ENCODE data around the gene CD300H.

The CD300H gene

DNA sequence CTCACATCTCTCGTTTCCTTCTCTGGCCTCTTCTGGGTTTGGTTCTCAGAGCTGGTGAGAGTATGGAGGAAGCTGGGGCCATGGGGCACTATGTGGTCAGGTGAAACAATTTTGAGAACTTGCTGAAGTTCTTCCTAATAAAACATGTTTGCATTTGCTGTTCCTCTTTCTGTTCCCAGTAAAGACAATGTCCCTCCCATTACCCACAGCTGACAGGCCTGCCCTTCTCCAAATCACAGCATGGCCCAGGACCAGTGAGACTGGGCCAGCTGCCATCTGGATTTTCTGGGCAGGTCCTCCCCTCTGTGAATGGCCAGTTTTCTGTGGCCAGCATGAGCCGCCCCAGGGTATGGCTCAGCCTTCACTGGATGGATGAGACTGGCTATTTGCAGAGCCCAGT, at the start of gene CD300H:
Gene CD300H (minus strand): TSS at position 113 of the 400 bp plus-strand sequence.
- no peaks in the 10 kb centered on the region for H3K4me1 ChIP-seq (ENCODE audit: control insufficient read depth, insufficient read depth, low read length)
- no peaks in the 10 kb centered on the region for H3K9me3 ChIP-seq (ENCODE audit: control insufficient read depth, low read length)
- H3K27me3 ChIP-seq (ENCODE audit: control insufficient read depth, insufficient read depth, low read length) = no peaks in the 10 kb centered on the region
- no peak within 1 kb of the TSS for H3K9ac ChIP-seq (ENCODE audit: low read length)
- H3K4me3 ChIP-seq (ENCODE audit: low read length) = no peak within 1 kb of the TSS
- H3K36me3 ChIP-seq (ENCODE audit: control insufficient read depth, insufficient read depth, low read length) = no peaks in the 10 kb centered on the region

GRCh38 chr17:74616696-74617095, 49.4 kb upstream of the CD300H start:
- Histone ChIP-seq H3K4me1 (ENCODE audit: control insufficient read depth, insufficient read depth, low read length) (no peaks in the 10 kb centered on the region), H3K36me3 (ENCODE audit: control insufficient read depth, insufficient read depth, low read length) (no peaks in the 10 kb centered on the region), H3K9me3 (ENCODE audit: control insufficient read depth, low read length) (no peaks in the 10 kb centered on the region), H3K4me3 (ENCODE audit: low read length) (no peak overlapping the region), H3K9ac (ENCODE audit: low read length) (no peak overlapping the region), H3K27me3 (ENCODE audit: control insufficient read depth, insufficient read depth, low read length) (peaks cover 2% of the 10 kb centered on the region)

DNA sequence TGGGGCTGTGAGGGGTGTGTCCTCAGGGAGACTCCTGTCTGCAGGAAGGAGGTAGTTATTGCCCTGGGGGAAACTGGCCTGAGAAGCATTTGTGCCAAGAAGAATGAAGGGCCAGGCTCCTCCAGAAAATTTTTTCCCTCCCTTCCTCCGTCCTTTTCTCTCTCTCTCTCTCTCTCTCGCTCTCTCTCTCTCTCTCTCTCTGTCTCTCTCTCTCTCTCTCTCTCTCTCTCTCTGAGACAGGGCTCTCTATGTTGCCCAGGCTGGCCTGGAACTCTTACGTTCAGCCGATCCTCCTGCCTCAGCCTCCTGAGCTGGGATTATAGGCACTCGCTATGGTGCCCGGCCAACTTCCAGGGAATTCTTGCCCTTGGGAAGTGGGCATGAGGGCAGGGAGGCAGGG, 44.7 kb upstream of the CD300H start:
- Histone ChIP-seq H3K36me3 (ENCODE audit: control insufficient read depth, insufficient read depth, low read length) (no peaks in the 10 kb centered on the region), H3K4me3 (ENCODE audit: low read length) (no peak overlapping the region), H3K9ac (ENCODE audit: low read length) (no peak overlapping the region), H3K27me3 (ENCODE audit: control insufficient read depth, insufficient read depth, low read length) (peaks cover 8% of the 10 kb centered on the region), H3K9me3 (ENCODE audit: control insufficient read depth, low read length) (no peaks in the 10 kb centered on the region), H3K4me1 (ENCODE audit: control insufficient read depth, insufficient read depth, low read length) (no peaks in the 10 kb centered on the region)

DNA sequence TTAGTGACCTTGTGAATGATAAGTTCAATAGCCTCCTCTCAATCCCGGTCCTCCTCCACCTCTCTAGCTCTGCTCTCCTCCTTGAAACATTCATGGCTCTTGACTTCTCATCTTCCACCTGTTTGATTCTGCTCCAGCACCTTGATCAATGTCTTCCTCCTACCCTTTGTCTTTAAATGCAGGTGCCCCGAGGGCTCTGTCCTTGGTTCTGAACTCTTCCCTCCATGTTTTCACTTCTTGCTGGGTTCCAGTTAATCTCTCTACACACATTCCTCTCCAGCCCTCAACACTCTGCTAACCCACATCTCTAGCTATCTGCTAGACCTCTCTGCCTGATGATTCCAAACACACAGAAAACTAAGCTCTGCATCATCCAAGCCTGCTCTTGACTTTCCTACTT, 42.8 kb upstream of the CD300H start:
- Histone ChIP-seq H3K36me3 (ENCODE audit: control insufficient read depth, insufficient read depth, low read length) (no peaks in the 10 kb centered on the region), H3K9me3 (ENCODE audit: control insufficient read depth, low read length) (no peaks in the 10 kb centered on the region), H3K27me3 (ENCODE audit: control insufficient read depth, insufficient read depth, low read length) (peaks cover 8% of the 10 kb centered on the region), H3K9ac (ENCODE audit: low read length) (no peak overlapping the region), H3K4me1 (ENCODE audit: control insufficient read depth, insufficient read depth, low read length) (peaks cover 3% of the 10 kb centered on the region), H3K4me3 (ENCODE audit: low read length) (no peak overlapping the region)

- no peaks in the 10 kb centered on the region for H3K9me3 ChIP-seq (ENCODE audit: control insufficient read depth, low read length)
- H3K4me3 ChIP-seq (ENCODE audit: low read length) = no peak overlapping the region
- no peaks in the 10 kb centered on the region for H3K36me3 ChIP-seq (ENCODE audit: control insufficient read depth, insufficient read depth, low read length)
- H3K27me3 ChIP-seq (ENCODE audit: control insufficient read depth, insufficient read depth, low read length) = peaks cover 8% of the 10 kb centered on the region
- H3K9ac ChIP-seq (ENCODE audit: low read length) = no peak overlapping the region
- H3K4me1 ChIP-seq (ENCODE audit: control insufficient read depth, insufficient read depth, low read length) = peaks cover 4% of the 10 kb centered on the region
Measured at GRCh38 chr17:74608511-74608910, 41.2 kb upstream of the CD300H start.

GRCh38 chr17:74607221-74607620, 39.9 kb upstream of the CD300H start:
- peaks cover 4% of the 10 kb centered on the region for H3K4me1 ChIP-seq (ENCODE audit: control insufficient read depth, insufficient read depth, low read length)
- no peak overlapping the region for H3K9ac ChIP-seq (ENCODE audit: low read length)
- H3K4me3 ChIP-seq (ENCODE audit: low read length) = no peak overlapping the region
- H3K9me3 ChIP-seq (ENCODE audit: control insufficient read depth, low read length) = no peaks in the 10 kb centered on the region
- no peaks in the 10 kb centered on the region for H3K36me3 ChIP-seq (ENCODE audit: control insufficient read depth, insufficient read depth, low read length)
- H3K27me3 ChIP-seq (ENCODE audit: control insufficient read depth, insufficient read depth, low read length) = peaks cover 8% of the 10 kb centered on the region

DNA sequence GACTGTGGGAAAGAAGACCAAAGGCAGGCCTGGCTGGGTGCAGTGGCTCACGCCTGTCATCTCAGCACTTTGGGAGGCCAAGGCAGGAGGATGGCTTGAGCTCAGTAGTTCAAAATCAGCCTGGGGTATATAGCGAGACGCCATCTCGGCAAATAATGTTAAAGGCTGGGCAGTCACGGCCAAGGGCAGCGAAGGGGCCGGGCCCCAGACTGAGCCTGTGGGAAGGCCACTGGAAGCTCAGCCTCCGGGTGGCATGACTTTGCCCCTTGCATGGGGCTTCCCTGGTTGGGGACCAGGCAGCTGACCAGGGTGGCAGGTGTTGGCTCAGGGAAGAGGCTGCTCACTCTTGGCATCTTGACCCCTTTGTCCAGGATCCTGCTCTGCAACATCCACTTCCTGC, 38.7 kb upstream of the CD300H start:
- no peak overlapping the region for H3K4me3 ChIP-seq (ENCODE audit: low read length)
- no peak overlapping the region for H3K9ac ChIP-seq (ENCODE audit: low read length)
- H3K36me3 ChIP-seq (ENCODE audit: control insufficient read depth, insufficient read depth, low read length) = no peaks in the 10 kb centered on the region
- peaks cover 4% of the 10 kb centered on the region for H3K27me3 ChIP-seq (ENCODE audit: control insufficient read depth, insufficient read depth, low read length)
- H3K4me1 ChIP-seq (ENCODE audit: control insufficient read depth, insufficient read depth, low read length) = peaks cover 4% of the 10 kb centered on the region
- H3K9me3 ChIP-seq (ENCODE audit: control insufficient read depth, low read length) = no peaks in the 10 kb centered on the region

GRCh38 chr17:74605361-74605760, 38.1 kb upstream of the CD300H start:
- Histone ChIP-seq H3K27me3 (ENCODE audit: control insufficient read depth, insufficient read depth, low read length) (peaks cover 8% of the 10 kb centered on the region), H3K9ac (ENCODE audit: low read length) (no peak overlapping the region), H3K4me3 (ENCODE audit: low read length) (no peak overlapping the region), H3K9me3 (ENCODE audit: control insufficient read depth, low read length) (no peaks in the 10 kb centered on the region), H3K36me3 (ENCODE audit: control insufficient read depth, insufficient read depth, low read length) (no peaks in the 10 kb centered on the region), H3K4me1 (ENCODE audit: control insufficient read depth, insufficient read depth, low read length) (peaks cover 4% of the 10 kb centered on the region)

DNA sequence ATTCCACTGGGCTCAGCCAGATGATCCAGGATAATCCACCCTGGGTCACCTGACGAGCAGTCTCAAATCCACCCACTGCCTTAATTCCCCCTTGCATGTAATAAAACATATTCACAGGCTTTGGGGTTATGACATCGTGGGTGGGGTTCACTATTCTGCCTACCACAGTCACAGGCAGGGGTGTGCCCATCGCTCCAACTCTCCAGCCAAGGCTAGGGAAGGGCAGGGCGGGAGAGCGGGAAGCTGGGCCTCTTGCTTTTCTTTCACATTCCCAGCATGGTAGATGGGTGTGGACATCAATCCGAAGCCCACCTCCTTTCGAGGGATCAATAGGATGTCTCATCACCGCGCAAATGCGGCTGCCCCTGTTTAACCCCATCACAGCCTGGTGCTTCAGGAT, 37.5 kb upstream of the CD300H start:
- Histone ChIP-seq H3K27me3 (ENCODE audit: control insufficient read depth, insufficient read depth, low read length) (peaks cover 8% of the 10 kb centered on the region), H3K9me3 (ENCODE audit: control insufficient read depth, low read length) (no peaks in the 10 kb centered on the region), H3K4me1 (ENCODE audit: control insufficient read depth, insufficient read depth, low read length) (peaks cover 4% of the 10 kb centered on the region), H3K4me3 (ENCODE audit: low read length) (no peak overlapping the region), H3K36me3 (ENCODE audit: control insufficient read depth, insufficient read depth, low read length) (no peaks in the 10 kb centered on the region), H3K9ac (ENCODE audit: low read length) (no peak overlapping the region)

- H3K4me3 ChIP-seq (ENCODE audit: low read length) = no peak overlapping the region
- no peaks in the 10 kb centered on the region for H3K9me3 ChIP-seq (ENCODE audit: control insufficient read depth, low read length)
- H3K36me3 ChIP-seq (ENCODE audit: control insufficient read depth, insufficient read depth, low read length) = no peaks in the 10 kb centered on the region
- no peak overlapping the region for H3K9ac ChIP-seq (ENCODE audit: low read length)
- peaks cover 8% of the 10 kb centered on the region for H3K27me3 ChIP-seq (ENCODE audit: control insufficient read depth, insufficient read depth, low read length)
- H3K4me1 ChIP-seq (ENCODE audit: control insufficient read depth, insufficient read depth, low read length) = peaks cover 4% of the 10 kb centered on the region
Measured at GRCh38 chr17:74604200-74604599, 36.9 kb upstream of the CD300H start.

- Histone ChIP-seq H3K4me1 (ENCODE audit: control insufficient read depth, insufficient read depth, low read length) (peaks cover 4% of the 10 kb centered on the region), H3K9ac (ENCODE audit: low read length) (no peak overlapping the region), H3K36me3 (ENCODE audit: control insufficient read depth, insufficient read depth, low read length) (no peaks in the 10 kb centered on the region), H3K9me3 (ENCODE audit: control insufficient read depth, low read length) (no peaks in the 10 kb centered on the region), H3K27me3 (ENCODE audit: control insufficient read depth, insufficient read depth, low read length) (peaks cover 12% of the 10 kb centered on the region), H3K4me3 (ENCODE audit: low read length) (no peak overlapping the region)
Measured at GRCh38 chr17:74603746-74604145, 36.4 kb upstream of the CD300H start.

DNA sequence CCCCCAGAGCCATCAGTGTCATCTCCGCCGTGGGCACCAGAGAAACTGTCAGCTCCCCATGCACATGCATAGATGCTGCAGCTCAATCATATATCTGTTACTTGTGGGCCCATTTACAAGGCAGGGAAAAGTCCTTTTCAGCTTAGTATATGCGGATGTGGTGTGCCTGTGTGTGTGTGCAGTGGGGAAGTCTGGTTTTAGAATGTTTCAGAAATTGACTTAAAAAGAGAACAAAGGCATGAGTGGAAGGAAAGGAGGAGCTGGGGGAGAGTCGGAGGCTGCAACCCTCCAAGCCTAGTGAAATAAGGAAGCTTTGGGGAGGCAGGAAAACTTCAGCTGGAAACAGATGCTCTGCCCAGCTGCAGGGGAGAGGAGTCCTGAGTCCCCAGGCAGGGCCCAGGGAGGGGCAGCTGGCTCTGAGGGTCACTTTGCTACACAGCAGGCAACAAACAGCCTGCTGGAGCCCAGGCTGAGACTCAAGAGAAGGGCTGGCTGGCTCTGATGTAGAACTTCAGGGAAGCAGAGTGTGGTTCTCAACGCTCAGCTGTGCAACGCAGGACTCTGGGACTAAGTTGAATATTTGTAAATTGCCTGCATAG, 35.8 kb upstream of the CD300H start:
- H3K4me1 ChIP-seq (ENCODE audit: control insufficient read depth, insufficient read depth, low read length) = peaks cover 4% of the 10 kb centered on the region
- H3K27me3 ChIP-seq (ENCODE audit: control insufficient read depth, insufficient read depth, low read length) = peaks cover 12% of the 10 kb centered on the region
- H3K9ac ChIP-seq (ENCODE audit: low read length) = no peak overlapping the region
- no peak overlapping the region for H3K4me3 ChIP-seq (ENCODE audit: low read length)
- no peaks in the 10 kb centered on the region for H3K9me3 ChIP-seq (ENCODE audit: control insufficient read depth, low read length)
- H3K36me3 ChIP-seq (ENCODE audit: control insufficient read depth, insufficient read depth, low read length) = no peaks in the 10 kb centered on the region

Data from mucosa of stomach (tissue), 1 donor.